Tibial nerve (tissue), 4 donors: ENCODE results near the gene STON1.
"Not testable (repeated sequence)": the region's sequence is repeated elsewhere in the genome, so short reads cannot be mapped to it uniquely, and the experiment has no call there.

Source experiments
- EP300 ChIP-seq, 2 donors: sonication (generic); formaldehyde crosslinking; IDR thresholded peaks; one replicate each; pipeline ENCODE4 v1.6.1; 2017; ENCODE audit warnings: antibody characterized with exemption in 2 of 2, mild to moderate bottlenecking in 1 of 2
- POLR2A ChIP-seq, 2 donors: fragments of 450-650 bp; IDR thresholded peaks; one replicate each; pipeline ENCODE4 v1.6.1; 2017; ENCODE audit warnings: antibody characterized with exemption in 2 of 2, mild to moderate bottlenecking in 2 of 2, moderate library complexity in 2 of 2
- TF ChIP-seq, protein P1 (sequence below), 5 experiments: fragments of 200-600 bp in 3 of 5; fragments of 450-650 bp in 2 of 5; sonication (generic) in 3 of 5; IDR thresholded peaks; one replicate each; pipeline ENCODE4 v1.5.1; 2016 to 2019; ENCODE audit warnings: antibody characterized with exemption in 5 of 5, mild to moderate bottlenecking in 3 of 5, moderate library complexity in 2 of 5

DNA sequence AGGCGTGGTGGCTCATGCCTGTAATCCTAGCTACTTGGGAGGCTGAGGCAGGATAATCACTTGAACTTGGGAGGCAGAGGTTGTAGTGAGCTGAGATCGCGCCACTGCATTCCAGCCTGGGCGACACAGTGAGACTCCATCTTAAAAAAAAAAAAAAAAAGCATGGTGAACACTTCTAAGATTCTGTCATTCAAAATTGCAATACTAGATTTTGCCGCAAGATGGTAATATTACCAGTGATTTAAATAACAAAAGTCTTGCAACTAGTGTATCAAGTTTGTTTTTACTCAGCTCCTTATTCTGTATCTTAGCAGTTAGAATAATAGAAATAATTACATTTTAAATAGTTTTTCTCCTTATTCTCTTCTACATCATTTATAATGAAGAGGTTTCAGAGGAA, 92.7 kb downstream of the STON1 start:
- TF ChIP-seq, protein P1, sequence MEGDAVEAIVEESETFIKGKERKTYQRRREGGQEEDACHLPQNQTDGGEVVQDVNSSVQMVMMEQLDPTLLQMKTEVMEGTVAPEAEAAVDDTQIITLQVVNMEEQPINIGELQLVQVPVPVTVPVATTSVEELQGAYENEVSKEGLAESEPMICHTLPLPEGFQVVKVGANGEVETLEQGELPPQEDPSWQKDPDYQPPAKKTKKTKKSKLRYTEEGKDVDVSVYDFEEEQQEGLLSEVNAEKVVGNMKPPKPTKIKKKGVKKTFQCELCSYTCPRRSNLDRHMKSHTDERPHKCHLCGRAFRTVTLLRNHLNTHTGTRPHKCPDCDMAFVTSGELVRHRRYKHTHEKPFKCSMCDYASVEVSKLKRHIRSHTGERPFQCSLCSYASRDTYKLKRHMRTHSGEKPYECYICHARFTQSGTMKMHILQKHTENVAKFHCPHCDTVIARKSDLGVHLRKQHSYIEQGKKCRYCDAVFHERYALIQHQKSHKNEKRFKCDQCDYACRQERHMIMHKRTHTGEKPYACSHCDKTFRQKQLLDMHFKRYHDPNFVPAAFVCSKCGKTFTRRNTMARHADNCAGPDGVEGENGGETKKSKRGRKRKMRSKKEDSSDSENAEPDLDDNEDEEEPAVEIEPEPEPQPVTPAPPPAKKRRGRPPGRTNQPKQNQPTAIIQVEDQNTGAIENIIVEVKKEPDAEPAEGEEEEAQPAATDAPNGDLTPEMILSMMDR (IDR thresholded peaks at IDR 0.05) = not testable (repeated sequence)
- TF ChIP-seq POLR2A, EP300 (IDR thresholded peaks at IDR 0.05): not testable (repeated sequence)
